NB4 (cell line): Measurements from ENCODE around the gene BMF.

ENCODE experiments used
- DNase-seq: peaks from one replicate; pipeline ENCODE4 v3.0.0; 2010; ENCODE audit warnings: low read depth
- H3K4me3 ChIP-seq: one replicate; pipeline ENCODE4 v1.5.1; 2011; ENCODE audit warnings: mild to moderate bottlenecking, low read depth, low read length, moderate library complexity
- MYC ChIP-seq: IDR thresholded peaks from 2 replicates; pipeline ENCODE4 v1.6.1; 2011; ENCODE audit warnings: low read depth, low read length
- POLR2A ChIP-seq: IDR thresholded peaks from 2 replicates; pipeline ENCODE4 v1.6.1; 2011; ENCODE audit warnings: mild to moderate bottlenecking; ENCODE audit not compliant: insufficient read length; ENCODE audit errors: extremely low read depth
- TF ChIP-seq, protein P1 (sequence below): IDR thresholded peaks from 2 replicates; pipeline ENCODE4 v1.6.1; 2011; ENCODE audit warnings: low read depth, low read length
- TF ChIP-seq, protein P2 (sequence below): IDR thresholded peaks from one replicate; pipeline ENCODE4 v1.5.1; 2012; ENCODE audit warnings: low read depth, low read length

BMF gene

DNA sequence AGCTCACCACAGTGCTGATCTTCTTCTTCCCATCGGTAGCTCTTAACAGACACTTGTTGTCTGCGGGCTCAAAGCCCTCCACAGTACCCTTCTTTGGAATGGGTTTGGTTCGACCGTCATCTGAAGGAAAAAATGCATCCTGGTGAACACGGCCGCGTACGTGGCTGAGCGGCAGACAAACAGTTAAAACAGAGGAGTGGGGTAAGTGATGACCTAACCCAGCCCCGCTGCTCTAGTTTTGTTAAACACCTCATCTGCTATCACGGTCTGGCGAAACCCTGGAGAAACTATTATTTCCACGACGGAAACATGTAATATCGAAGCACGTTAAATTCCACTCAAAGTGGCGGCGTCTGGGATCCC lies 70.4 kb downstream of the BMF start:
- TF ChIP-seq, protein P1, sequence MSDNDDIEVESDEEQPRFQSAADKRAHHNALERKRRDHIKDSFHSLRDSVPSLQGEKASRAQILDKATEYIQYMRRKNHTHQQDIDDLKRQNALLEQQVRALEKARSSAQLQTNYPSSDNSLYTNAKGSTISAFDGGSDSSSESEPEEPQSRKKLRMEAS: no peak
- TF ChIP-seq MYC (no peak), POLR2A (no peak)
- TF ChIP-seq, protein P2, sequence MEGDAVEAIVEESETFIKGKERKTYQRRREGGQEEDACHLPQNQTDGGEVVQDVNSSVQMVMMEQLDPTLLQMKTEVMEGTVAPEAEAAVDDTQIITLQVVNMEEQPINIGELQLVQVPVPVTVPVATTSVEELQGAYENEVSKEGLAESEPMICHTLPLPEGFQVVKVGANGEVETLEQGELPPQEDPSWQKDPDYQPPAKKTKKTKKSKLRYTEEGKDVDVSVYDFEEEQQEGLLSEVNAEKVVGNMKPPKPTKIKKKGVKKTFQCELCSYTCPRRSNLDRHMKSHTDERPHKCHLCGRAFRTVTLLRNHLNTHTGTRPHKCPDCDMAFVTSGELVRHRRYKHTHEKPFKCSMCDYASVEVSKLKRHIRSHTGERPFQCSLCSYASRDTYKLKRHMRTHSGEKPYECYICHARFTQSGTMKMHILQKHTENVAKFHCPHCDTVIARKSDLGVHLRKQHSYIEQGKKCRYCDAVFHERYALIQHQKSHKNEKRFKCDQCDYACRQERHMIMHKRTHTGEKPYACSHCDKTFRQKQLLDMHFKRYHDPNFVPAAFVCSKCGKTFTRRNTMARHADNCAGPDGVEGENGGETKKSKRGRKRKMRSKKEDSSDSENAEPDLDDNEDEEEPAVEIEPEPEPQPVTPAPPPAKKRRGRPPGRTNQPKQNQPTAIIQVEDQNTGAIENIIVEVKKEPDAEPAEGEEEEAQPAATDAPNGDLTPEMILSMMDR: no peak
- peak overlapping the region; percentile 98 for H3K4me3 ChIP-seq
- DNase-seq: peak; percentile 22
